HEK293 (cell line): ENCODE results near the gene IGSF23.

Source experiments
- CTCF ChIA-PET: fragments of 350-600 bp; formaldehyde crosslinking; extraction: SDS; loops from one replicate; lab custom pipeline; 2021; ENCODE audit warnings: antibody characterized with exemption; lab: Yijun Ruan, JAX
- POLR2A ChIA-PET: fragments of 300-600 bp; formaldehyde crosslinking; extraction: SDS; loops from one replicate; lab custom pipeline; 2020; ENCODE audit warnings: antibody characterized with exemption, inconsistent platforms; lab: Yijun Ruan, JAX
- H3K27ac ChIP-seq: fragments of 200-500 bp; sonication (Bioruptor generic); 2 replicates; pipeline ENCODE4 v1.5.1; 2014; ENCODE audit warnings: low read depth, low read length, control low read depth, inconsistent platforms; ENCODE audit errors: extremely low read depth
- H3K36me3 ChIP-seq, 2 experiments: fragments of 200-500 bp in 1 of 2; sonication (Bioruptor generic) in 1 of 2; 1 replicate in 1 of 2; 2 replicates in 1 of 2; pipeline ENCODE4 v1.5.1; 2014 to 2017; ENCODE audit warnings: inconsistent platforms in 2 of 2, low read length in 2 of 2; ENCODE audit not compliant: control insufficient read depth in 2 of 2, insufficient read depth in 1 of 2
- H3K4me1 ChIP-seq: fragments of 200-500 bp; sonication (Bioruptor generic); 2 replicates; pipeline ENCODE4 v1.5.1; 2014; ENCODE audit warnings: mild to moderate bottlenecking, low read length, inconsistent platforms; ENCODE audit not compliant: control insufficient read depth, insufficient read depth
- H3K4me3 ChIP-seq: 2 replicates; pipeline ENCODE4 v1.5.1; 2011; ENCODE audit warnings: low read depth, mild to moderate bottlenecking, control low read depth, low read length, moderate library complexity
- H3K9me3 ChIP-seq: fragments of 200-500 bp; sonication (Bioruptor generic); 2 replicates; pipeline ENCODE4 v1.5.1; 2014; ENCODE audit warnings: low read depth, low read length, inconsistent platforms; ENCODE audit not compliant: control insufficient read depth, insufficient read depth
- GLI4 ChIP-seq: fragments of 450-650 bp; formaldehyde crosslinking; IDR thresholded peaks from 2 replicates; pipeline ENCODE4 v1.5.1; 2016; ENCODE audit warnings: missing biosample characterization, missing genetic modification characterization
- HOXA7 ChIP-seq: sonication (generic); formaldehyde crosslinking; IDR thresholded peaks from 2 replicates; pipeline ENCODE4 v1.8.1; 2022; ENCODE audit warnings: missing genetic modification reagents, borderline replicate concordance
- KLF7 ChIP-seq: fragments of 450-650 bp; formaldehyde crosslinking; IDR thresholded peaks from 2 replicates; pipeline ENCODE4 v1.5.1; 2016; ENCODE audit warnings: missing biosample characterization, missing genetic modification characterization, borderline replicate concordance
- SP7 ChIP-seq: fragments of 450-650 bp; formaldehyde crosslinking; IDR thresholded peaks from 2 replicates; pipeline ENCODE4 v1.5.1; 2016; ENCODE audit warnings: missing biosample characterization, missing genetic modification characterization
- TCF7L2 ChIP-seq: IDR thresholded peaks from 2 replicates; pipeline ENCODE4 v1.6.1; 2011; ENCODE audit warnings: low read depth, mild to moderate bottlenecking, inconsistent platforms, low read length, moderate library complexity, borderline replicate concordance
- ZBTB17 ChIP-seq: fragments of 450-650 bp; formaldehyde crosslinking; IDR thresholded peaks from 2 replicates; pipeline ENCODE4 v1.5.1; 2016; ENCODE audit warnings: missing biosample characterization, missing genetic modification characterization
- ZNF202 ChIP-seq: fragments of 450-650 bp; formaldehyde crosslinking; IDR thresholded peaks from 2 replicates; pipeline ENCODE4 v1.5.1; 2016; ENCODE audit warnings: missing biosample characterization, missing genetic modification characterization, borderline replicate concordance
- ZNF350 ChIP-seq: fragments of 450-650 bp; formaldehyde crosslinking; IDR thresholded peaks from 2 replicates; pipeline ENCODE4 v1.5.0; 2017; ENCODE audit warnings: missing biosample characterization, mild to moderate bottlenecking, missing genetic modification characterization
- ZNF501 ChIP-seq: fragments of 450-650 bp; formaldehyde crosslinking; IDR thresholded peaks from 2 replicates; pipeline ENCODE4 v1.5.1; 2016; ENCODE audit warnings: missing biosample characterization, missing genetic modification characterization
- ZNF654 ChIP-seq: fragments of 450-650 bp; formaldehyde crosslinking; IDR thresholded peaks from 2 replicates; pipeline ENCODE4 v1.5.1; 2016; ENCODE audit warnings: low read depth, missing biosample characterization, missing genetic modification characterization
- ZNF677 ChIP-seq: fragments of 450-650 bp; IDR thresholded peaks from 2 replicates; pipeline ENCODE4 v1.5.0; 2018; ENCODE audit warnings: missing biosample characterization, mild to moderate bottlenecking, missing genetic modification characterization, moderate library complexity
- TF ChIP-seq, protein P1 (sequence below): fragments of 450-650 bp; formaldehyde crosslinking; IDR thresholded peaks from 2 replicates; pipeline ENCODE4 v1.5.1; 2016; ENCODE audit warnings: missing biosample characterization, missing genetic modification characterization
- TF ChIP-seq, protein P2 (sequence below): fragments of 450-650 bp; formaldehyde crosslinking; IDR thresholded peaks from 2 replicates; pipeline ENCODE4 v1.5.1; 2017; ENCODE audit warnings: missing biosample characterization, missing genetic modification characterization
- TF ChIP-seq, protein P3 (sequence below): fragments of 450-650 bp; formaldehyde crosslinking; IDR thresholded peaks from 2 replicates; pipeline ENCODE4 v1.5.1; 2017; ENCODE audit warnings: missing biosample characterization, missing genetic modification characterization
- TF ChIP-seq, protein P4 (sequence below): fragments of 450-650 bp; formaldehyde crosslinking; IDR thresholded peaks from 2 replicates; pipeline ENCODE4 v1.5.1; 2016; ENCODE audit warnings: missing biosample characterization, missing genetic modification characterization
- TF ChIP-seq, protein P5 (sequence below): fragments of 450-650 bp; formaldehyde crosslinking; IDR thresholded peaks from 2 replicates; pipeline ENCODE4 v1.5.1; 2016; ENCODE audit warnings: missing biosample characterization, missing genetic modification characterization

IGSF23 gene

DNA sequence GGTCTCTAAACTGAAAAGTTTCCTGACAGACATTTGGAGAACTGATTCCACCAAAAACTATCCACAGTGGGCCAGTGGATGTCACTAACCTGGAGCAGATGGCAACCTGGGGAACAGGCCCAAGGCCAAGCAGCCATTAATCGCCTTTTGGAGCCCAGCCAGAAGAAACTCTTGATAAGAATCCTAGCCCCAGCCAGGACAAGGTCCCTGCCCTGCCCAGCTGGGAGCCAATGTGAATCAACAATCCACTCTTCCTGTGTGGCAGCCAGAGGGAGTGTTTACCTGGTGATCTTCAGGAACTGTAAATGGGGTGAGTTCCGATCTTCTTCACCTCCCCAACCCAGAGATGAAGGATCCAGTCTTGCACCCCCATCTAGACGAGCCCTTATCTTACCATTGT lies 14.5 kb upstream of the IGSF23 start (continued):
- TF ChIP-seq, protein P1, sequence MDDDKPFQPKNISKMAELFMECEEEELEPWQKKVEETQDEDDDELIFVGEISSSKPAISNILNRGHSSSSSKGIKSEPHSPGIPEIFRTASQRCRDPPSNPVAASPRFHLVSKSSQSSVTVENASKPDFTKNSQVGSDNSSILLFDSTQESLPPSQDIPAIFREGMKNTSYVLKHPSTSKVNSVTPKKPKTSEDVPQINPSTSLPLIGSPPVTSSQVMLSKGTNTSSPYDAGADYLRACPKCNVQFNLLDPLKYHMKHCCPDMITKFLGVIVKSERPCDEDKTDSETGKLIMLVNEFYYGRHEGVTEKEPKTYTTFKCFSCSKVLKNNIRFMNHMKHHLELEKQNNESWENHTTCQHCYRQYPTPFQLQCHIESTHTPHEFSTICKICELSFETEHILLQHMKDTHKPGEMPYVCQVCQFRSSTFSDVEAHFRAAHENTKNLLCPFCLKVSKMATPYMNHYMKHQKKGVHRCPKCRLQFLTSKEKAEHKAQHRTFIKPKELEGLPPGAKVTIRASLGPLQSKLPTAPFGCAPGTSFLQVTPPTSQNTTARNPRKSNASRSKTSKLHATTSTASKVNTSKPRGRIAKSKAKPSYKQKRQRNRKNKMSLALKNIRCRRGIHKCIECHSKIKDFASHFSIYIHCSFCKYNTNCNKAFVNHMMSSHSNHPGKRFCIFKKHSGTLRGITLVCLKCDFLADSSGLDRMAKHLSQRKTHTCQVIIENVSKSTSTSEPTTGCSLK (tag by site-specific recombination), result no peak
- TF ChIP-seq ZNF202 (tag by site-specific recombination) (no peak), ZNF677 (tag by site-specific recombination) (no peak), SP7 (tag by site-specific recombination) (no peak)
- TF ChIP-seq, protein P2, sequence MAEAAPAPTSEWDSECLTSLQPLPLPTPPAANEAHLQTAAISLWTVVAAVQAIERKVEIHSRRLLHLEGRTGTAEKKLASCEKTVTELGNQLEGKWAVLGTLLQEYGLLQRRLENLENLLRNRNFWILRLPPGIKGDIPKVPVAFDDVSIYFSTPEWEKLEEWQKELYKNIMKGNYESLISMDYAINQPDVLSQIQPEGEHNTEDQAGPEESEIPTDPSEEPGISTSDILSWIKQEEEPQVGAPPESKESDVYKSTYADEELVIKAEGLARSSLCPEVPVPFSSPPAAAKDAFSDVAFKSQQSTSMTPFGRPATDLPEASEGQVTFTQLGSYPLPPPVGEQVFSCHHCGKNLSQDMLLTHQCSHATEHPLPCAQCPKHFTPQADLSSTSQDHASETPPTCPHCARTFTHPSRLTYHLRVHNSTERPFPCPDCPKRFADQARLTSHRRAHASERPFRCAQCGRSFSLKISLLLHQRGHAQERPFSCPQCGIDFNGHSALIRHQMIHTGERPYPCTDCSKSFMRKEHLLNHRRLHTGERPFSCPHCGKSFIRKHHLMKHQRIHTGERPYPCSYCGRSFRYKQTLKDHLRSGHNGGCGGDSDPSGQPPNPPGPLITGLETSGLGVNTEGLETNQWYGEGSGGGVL (tag by site-specific recombination), result no peak

DNA sequence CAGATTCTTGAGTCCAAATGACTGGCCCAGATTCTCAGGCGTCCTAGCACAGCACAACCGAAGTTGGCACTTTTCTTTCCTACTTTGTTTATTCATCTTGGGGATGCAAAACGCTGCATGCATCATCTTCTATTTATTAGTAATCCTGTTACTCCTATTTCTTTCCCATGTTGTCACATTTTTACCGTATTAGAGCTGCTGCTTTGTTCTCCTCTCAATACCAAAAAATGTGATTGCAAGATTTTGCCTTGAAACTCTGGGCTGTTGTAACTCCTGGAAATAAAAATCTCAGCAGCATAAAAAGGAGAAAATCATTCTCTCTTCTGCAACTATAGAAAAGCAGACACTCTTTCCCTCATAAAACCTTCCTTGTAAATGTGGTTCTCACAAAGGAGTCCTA lies 12.9 kb upstream of the IGSF23 start:
- Histone ChIP-seq H3K9me3 (no peaks in the 10 kb centered on the region), H3K4me3 (no peak overlapping the region), H3K36me3 (no peaks in the 10 kb centered on the region), H3K4me1 (no peaks in the 10 kb centered on the region), H3K27ac (no peak overlapping the region)
- ChIA-PET CTCF (no interaction called here), POLR2A (no interaction called here)
- TF ChIP-seq ZNF350 (no peak), ZNF501 (tag by site-specific recombination) (no peak), ZNF654 (tag by site-specific recombination) (no peak), GLI4 (no peak), SP7 (tag by site-specific recombination) (no peak)
- TF ChIP-seq, protein P3, sequence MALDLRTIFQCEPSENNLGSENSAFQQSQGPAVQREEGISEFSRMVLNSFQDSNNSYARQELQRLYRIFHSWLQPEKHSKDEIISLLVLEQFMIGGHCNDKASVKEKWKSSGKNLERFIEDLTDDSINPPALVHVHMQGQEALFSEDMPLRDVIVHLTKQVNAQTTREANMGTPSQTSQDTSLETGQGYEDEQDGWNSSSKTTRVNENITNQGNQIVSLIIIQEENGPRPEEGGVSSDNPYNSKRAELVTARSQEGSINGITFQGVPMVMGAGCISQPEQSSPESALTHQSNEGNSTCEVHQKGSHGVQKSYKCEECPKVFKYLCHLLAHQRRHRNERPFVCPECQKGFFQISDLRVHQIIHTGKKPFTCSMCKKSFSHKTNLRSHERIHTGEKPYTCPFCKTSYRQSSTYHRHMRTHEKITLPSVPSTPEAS (tag by site-specific recombination), result no peak
- TF ChIP-seq, protein P4, sequence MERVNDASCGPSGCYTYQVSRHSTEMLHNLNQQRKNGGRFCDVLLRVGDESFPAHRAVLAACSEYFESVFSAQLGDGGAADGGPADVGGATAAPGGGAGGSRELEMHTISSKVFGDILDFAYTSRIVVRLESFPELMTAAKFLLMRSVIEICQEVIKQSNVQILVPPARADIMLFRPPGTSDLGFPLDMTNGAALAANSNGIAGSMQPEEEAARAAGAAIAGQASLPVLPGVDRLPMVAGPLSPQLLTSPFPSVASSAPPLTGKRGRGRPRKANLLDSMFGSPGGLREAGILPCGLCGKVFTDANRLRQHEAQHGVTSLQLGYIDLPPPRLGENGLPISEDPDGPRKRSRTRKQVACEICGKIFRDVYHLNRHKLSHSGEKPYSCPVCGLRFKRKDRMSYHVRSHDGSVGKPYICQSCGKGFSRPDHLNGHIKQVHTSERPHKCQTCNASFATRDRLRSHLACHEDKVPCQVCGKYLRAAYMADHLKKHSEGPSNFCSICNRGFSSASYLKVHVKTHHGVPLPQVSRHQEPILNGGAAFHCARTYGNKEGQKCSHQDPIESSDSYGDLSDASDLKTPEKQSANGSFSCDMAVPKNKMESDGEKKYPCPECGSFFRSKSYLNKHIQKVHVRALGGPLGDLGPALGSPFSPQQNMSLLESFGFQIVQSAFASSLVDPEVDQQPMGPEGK (tag by site-specific recombination), result no peak

DNA sequence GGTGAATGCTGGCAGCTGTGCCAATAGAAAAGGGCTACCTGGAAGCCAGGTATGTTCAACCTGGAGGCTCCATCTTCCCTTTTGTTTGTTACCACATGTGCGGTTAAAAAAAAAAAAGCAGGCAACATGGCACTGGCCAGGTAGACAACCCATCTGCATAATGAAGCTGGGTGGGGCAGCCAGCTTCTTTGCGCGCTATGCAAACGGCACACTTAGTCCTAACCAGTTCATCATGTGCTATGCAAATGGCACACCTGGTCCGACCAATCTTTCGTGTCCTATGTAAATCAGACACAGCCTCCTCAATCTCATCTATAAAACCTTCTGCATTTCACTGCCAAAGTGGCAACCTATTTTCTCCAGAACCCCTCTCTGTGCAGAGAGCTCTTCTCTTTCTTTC lies 11.3 kb upstream of the IGSF23 start:
- TF ChIP-seq HOXA7 (CRISPR knock-in tag), result no peak
- TF ChIP-seq, protein P5, sequence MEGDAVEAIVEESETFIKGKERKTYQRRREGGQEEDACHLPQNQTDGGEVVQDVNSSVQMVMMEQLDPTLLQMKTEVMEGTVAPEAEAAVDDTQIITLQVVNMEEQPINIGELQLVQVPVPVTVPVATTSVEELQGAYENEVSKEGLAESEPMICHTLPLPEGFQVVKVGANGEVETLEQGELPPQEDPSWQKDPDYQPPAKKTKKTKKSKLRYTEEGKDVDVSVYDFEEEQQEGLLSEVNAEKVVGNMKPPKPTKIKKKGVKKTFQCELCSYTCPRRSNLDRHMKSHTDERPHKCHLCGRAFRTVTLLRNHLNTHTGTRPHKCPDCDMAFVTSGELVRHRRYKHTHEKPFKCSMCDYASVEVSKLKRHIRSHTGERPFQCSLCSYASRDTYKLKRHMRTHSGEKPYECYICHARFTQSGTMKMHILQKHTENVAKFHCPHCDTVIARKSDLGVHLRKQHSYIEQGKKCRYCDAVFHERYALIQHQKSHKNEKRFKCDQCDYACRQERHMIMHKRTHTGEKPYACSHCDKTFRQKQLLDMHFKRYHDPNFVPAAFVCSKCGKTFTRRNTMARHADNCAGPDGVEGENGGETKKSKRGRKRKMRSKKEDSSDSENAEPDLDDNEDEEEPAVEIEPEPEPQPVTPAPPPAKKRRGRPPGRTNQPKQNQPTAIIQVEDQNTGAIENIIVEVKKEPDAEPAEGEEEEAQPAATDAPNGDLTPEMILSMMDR, result no peak
- TF ChIP-seq TCF7L2, result no peak
- TF ChIP-seq ZBTB17 (tag by site-specific recombination), result no peak
- TF ChIP-seq KLF7 (tag by site-specific recombination), result no peak
- no peaks in the 10 kb centered on the region for H3K4me1 ChIP-seq
- H3K4me3 ChIP-seq, result no peak overlapping the region
- H3K9me3 ChIP-seq, result no peaks in the 10 kb centered on the region
- CTCF ChIA-PET, result interaction anchor here (0.7 to 1.0 kb wide), 3 partner anchors 31 to 246 kb away, joined by 3 to 4 read pairs (median 4); no protein-coding TSS in a partner anchor
- H3K27ac ChIP-seq, result no peak overlapping the region
- no peaks in the 10 kb centered on the region for H3K36me3 ChIP-seq
- POLR2A ChIA-PET, result no interaction called here
